Pancreas (tissue), 10 donors: Measurements from ENCODE around the gene SLC13A3. TPM values are rescaled to one million over a fixed set of nuclear protein-coding genes. Genes with fewer than 3 reads are reported as not detected.

ENCODE experiments used
- ATAC-seq, 4 donors: fragments of 200-7000 bp; cut with Tn5 transposase; one replicate each; pipeline versions ENCODE4 v1.8.0 to v1.9.1; 2020; ENCODE audit warnings: mild to moderate bottlenecking in 4 of 4, moderate library complexity in 4 of 4
- DNase-seq, 6 donors: peaks; one replicate each; pipeline ENCODE4 v3.0.0-alpha.2; 2020
- FAIRE-seq: peaks from 2 replicates; lab custom pipeline; 2012; peaks lifted over from hg19 to GRCh38; lab: Jason Lieb, UNC
- H3K27ac ChIP-seq, 4 donors: fragments of 200-600 bp; sonication (generic); 1 replicate in 3 of 4; 2 replicates in 1 of 4; pipeline versions ENCODE4 v1.5.0 to v1.8.0; 2020
- H3K27me3 ChIP-seq, 4 donors: fragments of 200-600 bp; one replicate each; pipeline ENCODE4 v1.8.0; 2021
- H3K36me3 ChIP-seq, 3 donors: fragments of 200-600 bp; sonication (generic) in 1 of 3; one replicate each; pipeline versions ENCODE4 v1.5.0 to v1.8.0; 2020 to 2021
- H3K4me1 ChIP-seq, 3 donors: fragments of 200-600 bp; one replicate each; pipeline ENCODE4 v1.8.0; 2021
- H3K4me3 ChIP-seq, 4 donors: fragments of 200-600 bp; sonication (generic) in 2 of 4; one replicate each; pipeline versions ENCODE4 v1.5.0 to v1.8.0; 2020 to 2021
- H3K9me3 ChIP-seq, 4 donors: fragments of 200-600 bp; one replicate each; pipeline ENCODE4 v1.8.0; 2021
- WGBS, 2 donors: extraction: QIAGEN DNeasy Blood & Tissue Kit; methylation state at CpG; one replicate each; pipeline ENCODE4 v1.1.7; 2013; 5-methylcytosine and 5-hydroxymethylcytosine counted together
- intact Hi-C, 3 donors: fragments of 100-400 bp; cut with DNase I; formaldehyde crosslinking; loops; one replicate each; pipeline versions ENCODE4 v1.11.1 to v1.14.2; 2022
- polyA plus RNA-seq, 2 donors: library from polyadenylated mRNA; stranded (reverse); fragments of 200-250 nt; gene quantifications; one replicate each; pipeline ENCODE4 v1.2.3, GENCODE V29; 2013
- total RNA-seq, 6 donors: library from RNA; stranded (reverse); fragmentation: NEBNext Ultra II Directional in 4 of 6; extraction: Animal tissue kit (Norgen Biotek cat#: 25700) in 4 of 6; gene quantifications; one replicate each; pipeline versions ENCODE4 v1.2.1 to v1.2.4, GENCODE V29; 2021 to 2023
- TF ChIP-seq, protein P1 (sequence below), 4 donors: fragments of 200-600 bp; sonication (generic) in 3 of 4; IDR thresholded peaks; one replicate each; pipeline versions ENCODE4 v1.5.0 to v1.8.0; 2021; ENCODE audit warnings: antibody characterized with exemption in 4 of 4
- donor health status: healthy with polysubstance abuse.
- donor health status: DM: no; HTN: no; CAD: no; lungs with moderate emphysema.
- donor health status: DM: no; HTN: no; CAD: no.
- donor health status: control.
- donor health status: control.
- donor health status: Bipolar disorder and iron deficiency.
- donor health status: DM: yes; HTN: yes; CAD: no.
- donor health status: DM: no; HTN: no; CAD: no.
- donor health status: DM: no; HTN: no; CAD: no.
- donor health status: DM: yes; HTN: yes; CAD: no.

Gene SLC13A3
- total and polyA plus RNA-seq, 8 donors = 0.68 to 7.8 (median 4.7) TPM

- Histone ChIP-seq H3K4me3 (no peak overlapping the region), H3K9me3 (no peaks in the 10 kb centered on the region), H3K27ac (no peak overlapping the region), H3K36me3 (no peaks in the 10 kb centered on the region), H3K4me1 (no peaks in the 10 kb centered on the region), H3K27me3 (no peaks in the 10 kb centered on the region)
- FAIRE-seq (no peak), ATAC-seq (no peak), DNase-seq (no peak)
- intact Hi-C loops = no loop called here
- TF ChIP-seq, protein P1, sequence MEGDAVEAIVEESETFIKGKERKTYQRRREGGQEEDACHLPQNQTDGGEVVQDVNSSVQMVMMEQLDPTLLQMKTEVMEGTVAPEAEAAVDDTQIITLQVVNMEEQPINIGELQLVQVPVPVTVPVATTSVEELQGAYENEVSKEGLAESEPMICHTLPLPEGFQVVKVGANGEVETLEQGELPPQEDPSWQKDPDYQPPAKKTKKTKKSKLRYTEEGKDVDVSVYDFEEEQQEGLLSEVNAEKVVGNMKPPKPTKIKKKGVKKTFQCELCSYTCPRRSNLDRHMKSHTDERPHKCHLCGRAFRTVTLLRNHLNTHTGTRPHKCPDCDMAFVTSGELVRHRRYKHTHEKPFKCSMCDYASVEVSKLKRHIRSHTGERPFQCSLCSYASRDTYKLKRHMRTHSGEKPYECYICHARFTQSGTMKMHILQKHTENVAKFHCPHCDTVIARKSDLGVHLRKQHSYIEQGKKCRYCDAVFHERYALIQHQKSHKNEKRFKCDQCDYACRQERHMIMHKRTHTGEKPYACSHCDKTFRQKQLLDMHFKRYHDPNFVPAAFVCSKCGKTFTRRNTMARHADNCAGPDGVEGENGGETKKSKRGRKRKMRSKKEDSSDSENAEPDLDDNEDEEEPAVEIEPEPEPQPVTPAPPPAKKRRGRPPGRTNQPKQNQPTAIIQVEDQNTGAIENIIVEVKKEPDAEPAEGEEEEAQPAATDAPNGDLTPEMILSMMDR (IDR thresholded peaks at IDR 0.05) = no peak
- 81 to 90% methylated on average over 7 of the region's 7 CpGs for WGBS, 2 donors
Observed at GRCh38 chr20:46618316-46619100, 32.8 kb downstream of the SLC13A3 start.

DNA sequence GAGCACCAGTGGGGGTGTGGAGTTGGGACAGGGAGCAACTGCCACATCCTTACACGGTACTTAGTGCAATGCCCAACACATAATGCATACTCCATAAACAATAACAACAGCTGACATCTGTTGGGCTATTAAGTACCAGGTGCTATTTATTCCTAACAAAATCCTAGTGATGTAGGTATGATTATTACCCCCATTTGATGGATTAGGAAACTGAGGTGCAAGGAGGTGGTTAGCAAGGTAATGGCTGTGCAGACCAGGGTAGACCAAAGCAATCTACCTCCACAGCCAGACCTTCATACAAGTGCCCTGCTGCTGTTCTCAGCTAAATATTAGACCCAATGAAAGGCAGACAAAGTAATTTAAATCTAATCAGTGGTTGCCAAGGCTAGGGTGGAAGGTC is 36.8 kb downstream of the SLC13A3 start:
- ATAC-seq = no peak
- no peak for FAIRE-seq
- Histone ChIP-seq H3K27me3 (no peaks in the 10 kb centered on the region), H3K9me3 (no peaks in the 10 kb centered on the region), H3K27ac (no peak overlapping the region), H3K4me3 (no peak overlapping the region), H3K4me1 (no peaks in the 10 kb centered on the region), H3K36me3 (no peaks in the 10 kb centered on the region)
- TF ChIP-seq, protein P1 (IDR thresholded peaks at IDR 0.05) = no peak
- intact Hi-C loops = no loop called here
- WGBS, 2 donors = 84 to 86% methylated on average over 1 of the region's 1 CpG
- DNase-seq = no peak

- Histone ChIP-seq H3K36me3 (no peaks in the 10 kb centered on the region), H3K27me3 (no peaks in the 10 kb centered on the region), H3K9me3 (no peaks in the 10 kb centered on the region), H3K4me3 (no peak overlapping the region), H3K27ac (no peak overlapping the region), H3K4me1 (no peaks in the 10 kb centered on the region)
- WGBS, 2 donors = 81 to 82% methylated on average over 2 of the region's 2 CpGs
- intact Hi-C loops = no loop called here
- DNase-seq (no peak), FAIRE-seq (no peak), ATAC-seq (no peak)
- TF ChIP-seq, protein P1 (IDR thresholded peaks at IDR 0.05) = no peak
Observed at GRCh38 chr20:46610145-46610544, 41.1 kb downstream of the SLC13A3 start.

GRCh38 chr20:46609043-46609442 is 42.2 kb downstream of the SLC13A3 start:
- no peaks in the 10 kb centered on the region for H3K9me3 ChIP-seq
- no peaks in the 10 kb centered on the region for H3K36me3 ChIP-seq
- H3K4me1 ChIP-seq = no peaks in the 10 kb centered on the region
- 88 to 95% methylated on average over 4 of the region's 4 CpGs for WGBS, 2 donors
- no peak for DNase-seq
- TF ChIP-seq, protein P1 (IDR thresholded peaks at IDR 0.05) = no peak
- no peak overlapping the region for H3K27ac ChIP-seq
- no peak for ATAC-seq
- intact Hi-C loops = no loop called here
- H3K4me3 ChIP-seq = no peak overlapping the region
- no peak for FAIRE-seq
- H3K27me3 ChIP-seq = no peaks in the 10 kb centered on the region

DNA sequence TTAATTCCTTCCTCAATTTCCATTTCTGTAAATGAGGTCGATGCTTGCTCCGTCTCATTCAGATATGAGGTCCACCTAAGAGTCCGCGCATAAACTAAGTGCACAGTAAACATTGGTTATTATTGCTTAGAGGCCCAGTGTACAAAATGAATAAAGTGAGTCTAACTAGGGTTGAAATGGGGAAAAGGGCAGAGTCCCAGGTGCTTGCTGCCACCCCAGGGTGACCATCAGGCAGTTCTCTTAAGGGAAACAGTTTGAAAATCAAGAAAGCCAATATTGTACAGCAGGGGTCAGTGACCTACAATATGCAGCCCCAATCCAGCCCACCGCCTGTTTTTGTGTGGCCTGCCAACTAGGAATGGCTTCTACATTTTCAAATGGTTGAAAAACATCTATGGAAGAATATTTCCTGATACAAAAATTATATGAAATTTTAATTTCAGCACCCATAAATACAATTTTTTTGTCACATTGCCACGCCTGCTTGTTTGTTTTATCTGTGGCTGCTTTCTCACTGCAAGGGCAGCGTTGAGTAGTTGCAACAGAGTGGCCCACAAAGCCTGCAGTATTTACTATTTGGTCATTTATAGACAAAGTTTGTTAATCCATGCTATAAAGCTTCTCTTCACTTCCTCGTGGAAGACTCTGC is 43.3 kb downstream of the SLC13A3 start:
- DNase-seq (no peak), ATAC-seq (no peak), FAIRE-seq (no peak)
- WGBS, 2 donors = 90 to 96% methylated on average over 8 of the region's 8 CpGs
- Histone ChIP-seq H3K4me1 (no peaks in the 10 kb centered on the region), H3K36me3 (no peaks in the 10 kb centered on the region), H3K4me3 (no peak overlapping the region), H3K27me3 (no peaks in the 10 kb centered on the region), H3K9me3 (no peaks in the 10 kb centered on the region), H3K27ac (no peak overlapping the region)
- TF ChIP-seq, protein P1 (IDR thresholded peaks at IDR 0.05) = no peak
- intact Hi-C loops = no loop called here
